Measurements from ENCODE around the gene BCL2. TPM values are rescaled to one million over a fixed set of nuclear protein-coding genes. Genes with fewer than 3 reads are reported as not detected.

Gene BCL2
- total RNA-seq, 1 donor from 2014 or later = 39.1 TPM

GRCh38 chr18:63148449-63149301 lies 170.9 kb downstream of the BCL2 start:
- Histone ChIP-seq H3K27me3 (ENCODE audit: control insufficient read depth in 3 of 3, insufficient read depth in 3 of 3, low read length in 3 of 3) (no peaks in the 10 kb centered on the region), H3K4me1 (ENCODE audit: control insufficient read depth in 3 of 3, insufficient read depth in 3 of 3, low read length in 3 of 3) (peaks cover 23 to 39% (median 31%) of the 10 kb centered on the region in 3 donors), H3K36me3 (ENCODE audit: control insufficient read depth in 3 of 3, insufficient read depth in 3 of 3, low read length in 3 of 3) (no peaks in the 10 kb centered on the region), H3K4me3 (ENCODE audit: low read length in 3 of 3) (no peak overlapping the region), H3K27ac (ENCODE audit: low read depth, low read length) (peak overlapping the region; percentile 37), H3K9ac (ENCODE audit: low read depth in 1 of 3, low read length in 3 of 3) (peak overlapping the region in 1 of 3 donors; percentile 20), H3K9me3 (ENCODE audit: control insufficient read depth in 3 of 3, low read length in 3 of 3) (no peaks in the 10 kb centered on the region)

- Histone ChIP-seq H3K9me3 (ENCODE audit: control insufficient read depth in 3 of 3, low read length in 3 of 3) (no peaks in the 10 kb centered on the region), H3K9ac (ENCODE audit: low read depth in 1 of 3, low read length in 3 of 3) (no peak overlapping the region), H3K27ac (ENCODE audit: low read depth, low read length) (no peak overlapping the region), H3K36me3 (ENCODE audit: control insufficient read depth in 3 of 3, insufficient read depth in 3 of 3, low read length in 3 of 3) (no peaks in the 10 kb centered on the region), H3K4me1 (ENCODE audit: control insufficient read depth in 3 of 3, insufficient read depth in 3 of 3, low read length in 3 of 3) (peaks cover 30 to 46% (median 36%) of the 10 kb centered on the region in 3 donors), H3K27me3 (ENCODE audit: control insufficient read depth in 3 of 3, insufficient read depth in 3 of 3, low read length in 3 of 3) (no peaks in the 10 kb centered on the region), H3K4me3 (ENCODE audit: low read length in 3 of 3) (no peak overlapping the region)
Observed at GRCh38 chr18:63147973-63148372, 171.6 kb downstream of the BCL2 start.

- Histone ChIP-seq H3K27ac (ENCODE audit: low read depth, low read length) (no peak overlapping the region), H3K4me3 (ENCODE audit: low read length in 3 of 3) (no peak overlapping the region), H3K9ac (ENCODE audit: low read depth in 1 of 3, low read length in 3 of 3) (no peak overlapping the region), H3K27me3 (ENCODE audit: control insufficient read depth in 3 of 3, insufficient read depth in 3 of 3, low read length in 3 of 3) (no peaks in the 10 kb centered on the region), H3K4me1 (ENCODE audit: control insufficient read depth in 3 of 3, insufficient read depth in 3 of 3, low read length in 3 of 3) (peaks cover 40 to 56% (median 40%) of the 10 kb centered on the region in 3 donors), H3K9me3 (ENCODE audit: control insufficient read depth in 3 of 3, low read length in 3 of 3) (no peaks in the 10 kb centered on the region), H3K36me3 (ENCODE audit: control insufficient read depth in 3 of 3, insufficient read depth in 3 of 3, low read length in 3 of 3) (no peaks in the 10 kb centered on the region)
Observed at GRCh38 chr18:63146828-63147409, 172.7 kb downstream of the BCL2 start.

DNA sequence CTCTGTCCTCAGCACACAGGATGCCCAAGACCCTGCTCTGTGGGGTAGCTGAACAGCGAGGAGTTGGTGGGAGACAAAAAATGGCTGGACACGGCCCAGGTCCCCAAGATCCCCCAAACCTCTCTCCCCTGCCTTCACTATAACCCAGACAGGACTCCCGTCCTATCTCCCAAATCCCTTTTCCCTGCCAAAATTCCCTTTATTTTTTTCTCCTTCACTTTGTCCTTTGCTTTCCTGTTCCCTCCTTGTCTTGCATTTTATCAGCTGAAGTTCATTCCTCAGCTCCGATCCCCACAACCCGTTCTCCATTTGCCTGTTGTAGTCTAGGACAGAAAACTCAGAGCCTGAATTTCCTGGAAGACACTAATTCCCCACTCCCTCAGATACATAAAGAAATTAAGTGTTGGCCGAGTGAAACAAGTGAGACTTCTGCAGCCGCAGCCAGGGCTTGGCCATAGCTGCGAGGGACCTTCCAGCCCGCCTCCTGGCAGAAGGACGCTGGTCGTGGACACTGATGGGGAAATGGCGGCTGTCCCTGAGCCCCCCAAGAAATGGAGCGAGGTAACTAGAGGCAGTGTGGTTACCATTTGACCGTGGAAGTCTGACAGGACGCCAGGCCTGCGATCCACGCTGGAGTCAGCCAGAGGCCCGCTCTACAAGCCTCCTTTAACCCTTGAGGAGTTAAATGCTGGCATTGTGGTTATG lies 173.6 kb downstream of the BCL2 start:
- peak overlapping the region in 2 of 3 donors; percentile 16 to 48 for H3K9ac ChIP-seq (ENCODE audit: low read depth in 1 of 3, low read length in 3 of 3)
- H3K27ac ChIP-seq (ENCODE audit: low read depth, low read length) = no peak overlapping the region
- H3K36me3 ChIP-seq (ENCODE audit: control insufficient read depth in 3 of 3, insufficient read depth in 3 of 3, low read length in 3 of 3) = no peaks in the 10 kb centered on the region
- H3K9me3 ChIP-seq (ENCODE audit: control insufficient read depth in 3 of 3, low read length in 3 of 3) = no peaks in the 10 kb centered on the region
- peak overlapping the region in 1 of 3 donors; percentile 32 for H3K4me3 ChIP-seq (ENCODE audit: low read length in 3 of 3)
- H3K27me3 ChIP-seq (ENCODE audit: control insufficient read depth in 3 of 3, insufficient read depth in 3 of 3, low read length in 3 of 3) = no peaks in the 10 kb centered on the region
- peaks cover 48 to 65% (median 49%) of the 10 kb centered on the region in 3 donors for H3K4me1 ChIP-seq (ENCODE audit: control insufficient read depth in 3 of 3, insufficient read depth in 3 of 3, low read length in 3 of 3)

DNA sequence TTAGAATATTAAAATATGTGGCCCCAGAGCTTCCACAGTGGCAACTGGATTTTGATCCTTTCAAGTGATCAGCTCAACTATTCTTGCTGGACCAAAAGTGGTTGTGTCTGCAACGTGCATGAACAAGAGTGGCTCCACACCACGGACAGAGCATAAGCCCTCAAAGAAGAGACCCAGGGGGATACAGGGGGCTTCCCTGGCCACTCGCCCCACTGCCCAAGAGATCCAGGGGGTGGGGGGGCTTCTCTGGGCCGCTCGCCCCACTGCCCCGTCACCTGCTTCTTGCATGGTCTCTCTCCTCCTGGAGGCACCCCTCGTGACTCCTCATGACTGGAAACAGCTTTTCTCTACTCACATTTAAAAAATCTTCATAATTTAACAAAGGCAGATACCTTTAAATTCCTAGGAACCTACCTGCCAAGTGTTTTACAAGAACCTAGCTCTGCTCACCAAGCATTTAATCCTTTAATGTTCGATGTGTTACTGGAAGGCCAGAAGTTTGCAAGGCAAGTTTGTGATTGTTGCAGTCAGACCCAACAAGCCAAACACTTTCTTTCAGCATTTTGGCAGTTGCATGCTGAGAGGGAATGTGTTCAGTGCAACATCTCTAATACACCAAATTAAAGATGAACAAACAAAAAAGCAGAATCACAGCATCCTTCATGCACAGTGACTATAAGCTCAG lies 174.3 kb downstream of the BCL2 start:
- no peaks in the 10 kb centered on the region for H3K36me3 ChIP-seq (ENCODE audit: control insufficient read depth in 3 of 3, insufficient read depth in 3 of 3, low read length in 3 of 3)
- peaks cover 50 to 68% (median 56%) of the 10 kb centered on the region in 3 donors for H3K4me1 ChIP-seq (ENCODE audit: control insufficient read depth in 3 of 3, insufficient read depth in 3 of 3, low read length in 3 of 3)
- H3K27ac ChIP-seq (ENCODE audit: low read depth, low read length) = no peak overlapping the region
- no peak overlapping the region for H3K4me3 ChIP-seq (ENCODE audit: low read length in 3 of 3)
- H3K27me3 ChIP-seq (ENCODE audit: control insufficient read depth in 3 of 3, insufficient read depth in 3 of 3, low read length in 3 of 3) = no peaks in the 10 kb centered on the region
- H3K9me3 ChIP-seq (ENCODE audit: control insufficient read depth in 3 of 3, low read length in 3 of 3) = no peaks in the 10 kb centered on the region
- no peak overlapping the region for H3K9ac ChIP-seq (ENCODE audit: low read depth in 1 of 3, low read length in 3 of 3)

GRCh38 chr18:63144748-63145147 lies 174.8 kb downstream of the BCL2 start:
- Histone ChIP-seq H3K4me1 (ENCODE audit: control insufficient read depth in 3 of 3, insufficient read depth in 3 of 3, low read length in 3 of 3) (peaks cover 50 to 68% (median 60%) of the 10 kb centered on the region in 3 donors), H3K9me3 (ENCODE audit: control insufficient read depth in 3 of 3, low read length in 3 of 3) (no peaks in the 10 kb centered on the region), H3K27me3 (ENCODE audit: control insufficient read depth in 3 of 3, insufficient read depth in 3 of 3, low read length in 3 of 3) (no peaks in the 10 kb centered on the region), H3K27ac (ENCODE audit: low read depth, low read length) (no peak overlapping the region), H3K4me3 (ENCODE audit: low read length in 3 of 3) (no peak overlapping the region), H3K9ac (ENCODE audit: low read depth in 1 of 3, low read length in 3 of 3) (no peak overlapping the region), H3K36me3 (ENCODE audit: control insufficient read depth in 3 of 3, insufficient read depth in 3 of 3, low read length in 3 of 3) (no peaks in the 10 kb centered on the region)

DNA sequence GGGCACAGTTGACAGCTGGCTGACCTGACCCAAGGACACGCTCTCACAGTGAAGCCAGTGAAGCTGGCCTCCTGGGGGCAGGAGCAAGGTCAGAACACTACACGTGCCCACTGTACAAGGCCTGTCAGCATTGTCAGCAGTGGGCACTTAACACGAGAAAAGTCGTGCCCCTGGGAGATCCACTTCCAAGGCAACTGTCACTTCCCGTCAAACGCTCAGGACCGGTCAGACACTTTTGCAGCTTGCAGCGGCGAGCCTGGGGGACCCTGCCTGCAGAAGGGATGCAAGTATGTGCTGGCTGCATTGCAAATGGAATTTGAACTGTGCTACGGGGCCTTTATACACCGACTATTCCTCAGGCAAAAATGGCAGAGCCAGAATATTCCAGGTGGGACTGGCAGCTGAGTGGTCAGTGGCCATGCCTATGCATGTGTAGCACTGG lies 176.2 kb downstream of the BCL2 start:
- Histone ChIP-seq H3K9ac (ENCODE audit: low read depth in 1 of 3, low read length in 3 of 3) (no peak overlapping the region), H3K36me3 (ENCODE audit: control insufficient read depth in 3 of 3, insufficient read depth in 3 of 3, low read length in 3 of 3) (no peaks in the 10 kb centered on the region), H3K27ac (ENCODE audit: low read depth, low read length) (no peak overlapping the region), H3K27me3 (ENCODE audit: control insufficient read depth in 3 of 3, insufficient read depth in 3 of 3, low read length in 3 of 3) (no peaks in the 10 kb centered on the region), H3K4me3 (ENCODE audit: low read length in 3 of 3) (no peak overlapping the region), H3K9me3 (ENCODE audit: control insufficient read depth in 3 of 3, low read length in 3 of 3) (no peaks in the 10 kb centered on the region), H3K4me1 (ENCODE audit: control insufficient read depth in 3 of 3, insufficient read depth in 3 of 3, low read length in 3 of 3) (peaks cover 55 to 74% (median 72%) of the 10 kb centered on the region in 3 donors)

- Histone ChIP-seq H3K27me3 (ENCODE audit: control insufficient read depth in 3 of 3, insufficient read depth in 3 of 3, low read length in 3 of 3) (no peaks in the 10 kb centered on the region), H3K4me3 (ENCODE audit: low read length in 3 of 3) (no peak overlapping the region), H3K27ac (ENCODE audit: low read depth, low read length) (no peak overlapping the region), H3K9ac (ENCODE audit: low read depth in 1 of 3, low read length in 3 of 3) (no peak overlapping the region), H3K4me1 (ENCODE audit: control insufficient read depth in 3 of 3, insufficient read depth in 3 of 3, low read length in 3 of 3) (peaks cover 53 to 77% (median 75%) of the 10 kb centered on the region in 3 donors), H3K9me3 (ENCODE audit: control insufficient read depth in 3 of 3, low read length in 3 of 3) (no peaks in the 10 kb centered on the region), H3K36me3 (ENCODE audit: control insufficient read depth in 3 of 3, insufficient read depth in 3 of 3, low read length in 3 of 3) (no peaks in the 10 kb centered on the region)
Observed at GRCh38 chr18:63142594-63143225, 176.9 kb downstream of the BCL2 start.

- no peaks in the 10 kb centered on the region for H3K36me3 ChIP-seq (ENCODE audit: control insufficient read depth in 3 of 3, insufficient read depth in 3 of 3, low read length in 3 of 3)
- H3K9ac ChIP-seq (ENCODE audit: low read depth in 1 of 3, low read length in 3 of 3) = peak overlapping the region in 1 of 3 donors; percentile 34
- H3K4me3 ChIP-seq (ENCODE audit: low read length in 3 of 3) = peak overlapping the region in 2 of 3 donors; percentile 23 to 24
- H3K27ac ChIP-seq (ENCODE audit: low read depth, low read length) = no peak overlapping the region
- no peaks in the 10 kb centered on the region for H3K27me3 ChIP-seq (ENCODE audit: control insufficient read depth in 3 of 3, insufficient read depth in 3 of 3, low read length in 3 of 3)
- peaks cover 50 to 73% (median 71%) of the 10 kb centered on the region in 3 donors for H3K4me1 ChIP-seq (ENCODE audit: control insufficient read depth in 3 of 3, insufficient read depth in 3 of 3, low read length in 3 of 3)
- no peaks in the 10 kb centered on the region for H3K9me3 ChIP-seq (ENCODE audit: control insufficient read depth in 3 of 3, low read length in 3 of 3)
Observed at GRCh38 chr18:63141778-63142176, 177.8 kb downstream of the BCL2 start.

Measured in skeletal muscle tissue (tissue), 4 donors.